GM18499 (cell line): ENCODE data around the gene NPNT.

ENCODE experiments used
- ATAC-seq: cut with Tn5 transposase; IDR thresholded peaks from one replicate; pipeline ENCODE4 v1.9.1; 2021; ENCODE audit warnings: moderate number of reproducible peaks; ENCODE audit not compliant: insufficient read depth, unreplicated experiment

Gene NPNT

GRCh38 chr4:106011387-106011786, 116.1 kb downstream of the NPNT start:
- no peak for ATAC-seq

DNA sequence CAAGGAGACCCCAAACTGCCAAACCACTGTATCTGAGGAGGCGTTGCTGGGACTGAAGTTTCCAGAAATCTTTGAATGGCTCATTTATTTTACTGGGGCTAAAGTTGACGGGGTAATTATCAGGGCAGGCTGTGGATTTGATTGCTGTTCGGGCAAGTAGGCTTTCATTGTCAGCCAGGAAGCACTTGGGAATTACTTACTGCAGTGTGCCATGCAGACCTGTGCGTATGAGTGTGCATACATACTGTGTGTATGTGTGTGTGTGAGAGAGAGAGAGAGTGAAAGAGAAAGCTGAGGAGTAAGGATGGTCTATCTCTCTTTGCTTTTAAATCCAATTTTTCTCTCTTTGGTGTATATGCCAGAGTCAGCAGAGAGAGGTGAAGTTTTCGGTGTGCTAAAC, 122.7 kb downstream of the NPNT start:
- no peak for ATAC-seq

DNA sequence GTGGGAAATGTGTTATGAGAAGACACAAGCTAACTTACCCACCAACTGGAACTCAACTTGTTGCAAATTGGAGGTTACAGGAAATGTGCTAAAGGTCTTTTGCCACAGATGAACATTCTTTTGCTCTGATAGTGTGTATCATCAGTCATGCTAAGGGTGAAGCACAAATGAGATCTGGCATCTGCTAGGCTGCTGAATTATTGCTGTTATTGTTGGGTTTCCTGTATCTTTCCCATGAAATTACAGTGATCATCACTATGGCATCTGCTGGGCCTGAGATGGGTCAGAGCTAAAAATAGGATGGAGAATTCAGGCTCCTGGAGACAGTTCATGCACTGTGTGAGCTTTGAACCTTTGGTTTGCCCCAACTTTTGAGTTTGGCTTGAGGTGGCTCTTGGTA, 124.5 kb downstream of the NPNT start:
- ATAC-seq: no peak
